GM19328 (cell line): Measurements from ENCODE around the gene ZP1.

ENCODE experiments used
- ATAC-seq: cut with Tn5 transposase; IDR thresholded peaks from one replicate; pipeline ENCODE4 v1.9.1; 2021; ENCODE audit warnings: mild to moderate bottlenecking, moderate library complexity; ENCODE audit not compliant: unreplicated experiment

ZP1 gene

DNA sequence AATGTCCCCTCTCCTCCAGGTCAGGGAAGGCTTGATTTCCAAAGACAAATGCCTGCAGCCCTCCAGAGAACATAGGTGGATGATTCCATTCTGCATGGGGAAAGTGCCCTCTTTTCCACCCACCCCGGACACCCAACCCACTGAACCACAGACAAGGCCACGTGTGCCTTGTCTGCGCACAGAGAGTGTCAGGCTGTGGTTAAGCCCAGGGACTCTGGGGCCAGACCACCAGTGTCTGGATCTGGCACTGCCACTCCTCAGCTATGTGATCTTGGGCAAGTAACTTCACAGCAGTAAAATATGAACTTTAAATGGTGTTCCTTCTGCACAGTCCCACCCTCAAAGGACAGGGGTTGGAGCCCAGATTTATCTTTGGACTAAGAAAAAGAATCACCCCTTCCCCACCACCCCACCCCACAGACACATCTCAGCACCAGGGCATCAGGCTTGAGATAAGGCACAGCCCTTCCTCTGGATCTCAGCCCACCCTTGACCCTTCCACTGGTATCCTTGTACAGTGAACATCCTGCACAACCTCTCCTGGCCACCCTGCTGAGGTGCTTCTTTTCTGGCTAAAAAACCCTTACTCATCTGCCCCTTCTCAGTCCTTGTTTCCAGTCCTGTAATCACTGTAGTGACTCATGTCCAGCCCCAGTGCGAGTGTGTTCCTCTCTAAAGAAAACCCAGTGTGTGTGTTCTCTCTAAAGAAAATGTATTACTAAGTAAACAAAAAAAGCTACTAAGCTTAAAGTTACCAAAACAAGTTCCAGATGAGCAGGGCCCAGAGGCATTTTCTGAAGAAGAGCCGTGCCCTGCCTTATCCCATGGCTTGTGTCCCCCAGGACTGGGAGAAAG is 9.7 kb upstream of the ZP1 start:
- no peak for ATAC-seq

DNA sequence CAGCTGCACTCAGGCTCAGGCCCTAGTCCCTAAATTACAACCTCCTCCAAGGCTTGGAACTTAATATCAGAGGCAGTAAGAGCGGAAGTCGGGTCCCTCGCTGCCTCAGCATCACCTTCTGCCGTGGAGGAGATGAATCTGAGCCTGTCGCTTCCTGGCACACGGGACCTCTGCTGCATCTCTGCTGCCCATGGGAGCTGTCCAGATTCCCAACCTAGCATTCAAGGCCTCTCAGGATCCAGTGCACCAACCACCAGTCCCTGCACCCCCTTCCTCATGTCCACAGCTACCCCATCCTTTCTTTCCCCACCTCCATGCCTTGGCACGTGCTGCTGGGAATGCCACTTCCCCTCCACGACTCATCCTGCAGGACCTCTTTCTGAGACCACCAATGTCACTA is 9.1 kb upstream of the ZP1 start:
- ATAC-seq: no peak

DNA sequence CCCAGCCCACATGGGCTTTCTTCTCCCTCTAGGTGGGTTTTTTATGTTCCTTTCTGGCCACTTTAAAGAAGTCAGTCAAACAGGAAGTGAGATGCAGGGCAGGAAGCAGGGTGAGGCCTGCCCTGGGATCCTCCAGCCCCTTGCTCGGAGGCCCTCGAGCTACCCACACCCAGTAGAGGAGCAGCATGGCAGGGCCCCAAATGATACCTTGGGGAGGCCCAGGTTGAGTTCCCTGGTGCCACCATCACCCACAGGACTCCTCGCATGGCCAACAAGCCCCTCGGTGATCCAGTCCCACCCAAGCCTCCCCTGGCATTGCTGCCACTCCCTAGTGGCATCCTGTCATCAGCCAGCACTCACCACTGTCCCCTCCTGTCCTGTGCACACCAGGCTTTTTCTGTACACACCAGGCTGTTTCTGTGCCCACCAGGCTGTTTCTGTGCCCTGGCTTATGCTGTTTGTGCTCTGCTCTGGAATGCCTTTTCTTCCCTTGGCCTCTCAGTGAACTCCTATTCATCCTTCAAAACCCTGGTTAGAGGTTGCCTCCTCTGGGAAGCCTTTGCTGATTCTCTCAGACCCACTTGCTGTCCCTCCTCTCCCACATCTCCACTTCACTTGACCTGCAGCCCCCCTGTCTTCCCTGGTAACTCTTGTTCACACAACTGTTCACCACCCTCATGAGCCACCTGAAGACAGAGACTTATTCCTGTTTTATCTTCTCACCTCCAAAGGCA is 8.4 kb upstream of the ZP1 start:
- no peak for ATAC-seq

DNA sequence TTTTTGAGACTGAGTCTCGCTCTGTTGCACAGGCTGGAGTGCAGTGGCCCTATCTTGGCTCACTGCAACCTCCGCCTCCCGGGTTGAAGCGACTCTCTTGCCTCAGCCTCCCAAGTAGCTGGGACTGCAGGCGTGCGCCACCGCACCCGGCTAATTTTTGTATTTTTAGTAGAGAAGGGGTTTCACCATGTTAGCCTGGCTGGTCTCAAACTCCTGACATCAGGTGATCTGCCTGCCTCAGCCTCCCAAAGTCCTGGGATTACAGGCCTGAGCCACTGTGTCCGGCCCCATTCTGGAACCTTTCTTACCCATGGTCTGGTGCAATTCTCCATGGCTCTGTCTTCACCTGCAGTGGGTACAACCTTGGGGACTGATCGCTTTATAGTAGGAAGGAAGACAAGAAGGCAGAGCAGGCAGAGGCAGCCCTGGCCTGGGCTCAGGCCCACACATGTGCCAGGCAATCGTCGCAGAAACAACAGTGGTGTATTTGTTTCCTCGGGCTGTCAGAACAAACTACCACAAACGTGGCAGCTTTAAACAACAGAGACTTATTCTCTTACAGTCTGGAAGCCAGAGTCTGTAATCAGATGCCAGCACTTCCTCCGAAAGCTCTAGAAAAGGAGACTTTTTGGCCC is 7.6 kb upstream of the ZP1 start:
- no peak for ATAC-seq

DNA sequence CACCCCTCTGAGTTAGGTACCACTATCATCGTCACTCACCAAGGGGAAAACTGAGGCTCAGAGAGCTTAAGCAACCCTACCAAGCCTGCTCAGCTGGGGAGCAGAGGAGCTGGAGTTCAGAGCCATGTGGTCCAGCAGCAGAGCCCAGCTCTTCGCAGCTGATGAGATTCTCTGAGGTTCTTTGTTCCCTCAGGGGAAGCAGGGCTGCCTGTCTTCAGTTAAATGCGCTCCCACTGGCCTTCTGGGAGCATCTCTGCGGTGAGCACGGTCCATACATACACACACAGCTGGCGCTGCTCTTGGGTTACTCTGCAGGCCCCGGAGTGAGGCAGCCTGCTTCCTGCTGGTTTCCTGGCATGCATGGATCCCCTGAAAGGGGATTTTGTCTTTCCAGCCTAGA is 6.4 kb upstream of the ZP1 start:
- ATAC-seq: no peak

DNA sequence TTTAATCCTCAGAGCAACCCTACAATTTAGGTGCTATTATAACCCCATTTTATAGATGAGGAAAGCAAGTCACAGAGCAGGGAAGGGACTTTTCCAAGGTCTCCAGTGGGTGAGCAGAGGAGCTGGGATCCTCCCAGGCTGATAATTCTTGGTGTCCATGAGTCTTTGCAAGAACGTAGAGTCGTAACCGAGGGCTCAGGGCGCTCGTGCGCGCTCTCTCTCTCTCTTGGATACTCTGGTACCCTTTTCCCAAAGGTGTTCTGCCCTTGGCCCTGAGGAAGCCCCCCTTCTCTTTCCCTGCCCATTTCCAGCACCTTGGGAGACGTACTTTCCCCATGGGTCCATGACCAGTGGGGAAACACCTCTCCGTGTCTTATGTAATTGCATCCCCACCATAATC is 5.2 kb upstream of the ZP1 start:
- no peak for ATAC-seq

DNA sequence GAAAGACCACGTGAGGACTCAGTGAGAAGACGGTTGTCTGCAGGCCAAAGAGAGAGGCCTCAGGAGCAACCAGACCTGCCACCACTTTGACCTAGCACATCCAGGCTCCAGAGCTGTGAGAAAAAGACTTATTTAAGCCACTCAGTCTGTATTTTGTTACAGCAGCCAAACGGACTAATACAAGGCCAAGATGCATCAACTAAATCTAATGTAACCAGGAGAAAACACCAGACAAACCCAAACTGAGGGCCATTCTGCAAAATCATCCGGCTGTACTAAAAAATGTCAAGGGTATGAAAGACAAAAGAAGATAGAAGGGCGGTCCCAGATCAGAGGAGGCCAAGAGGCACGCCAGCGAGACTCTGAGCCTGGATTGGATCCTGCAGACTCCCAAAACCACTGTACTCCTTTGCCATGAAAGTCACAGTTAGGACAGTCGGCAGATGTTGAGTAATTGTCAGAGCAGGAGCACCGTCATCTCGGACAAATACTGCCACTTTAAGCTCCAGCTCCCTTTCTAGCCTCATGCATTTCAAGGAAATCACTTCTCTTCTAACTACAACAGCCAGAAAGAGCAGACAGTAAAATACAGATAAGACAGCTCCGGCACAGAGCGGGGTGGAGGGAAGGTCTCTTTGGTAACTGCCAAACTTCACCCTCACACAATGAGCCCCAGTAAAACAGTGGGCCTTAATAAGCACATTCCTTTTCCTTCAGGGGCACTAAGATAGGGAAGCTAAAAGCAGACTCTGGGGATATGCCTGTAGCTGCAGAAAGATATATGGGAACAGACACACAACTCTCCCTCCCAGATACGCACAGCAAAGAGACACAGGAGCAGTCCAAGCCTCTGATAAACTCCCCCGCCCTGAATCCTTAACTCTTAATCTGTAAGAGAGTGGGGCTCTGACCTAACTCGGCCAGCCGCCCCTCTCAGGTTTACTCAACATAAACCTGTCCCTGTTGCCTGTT is 3.5 kb upstream of the ZP1 start:
- ATAC-seq: no peak

DNA sequence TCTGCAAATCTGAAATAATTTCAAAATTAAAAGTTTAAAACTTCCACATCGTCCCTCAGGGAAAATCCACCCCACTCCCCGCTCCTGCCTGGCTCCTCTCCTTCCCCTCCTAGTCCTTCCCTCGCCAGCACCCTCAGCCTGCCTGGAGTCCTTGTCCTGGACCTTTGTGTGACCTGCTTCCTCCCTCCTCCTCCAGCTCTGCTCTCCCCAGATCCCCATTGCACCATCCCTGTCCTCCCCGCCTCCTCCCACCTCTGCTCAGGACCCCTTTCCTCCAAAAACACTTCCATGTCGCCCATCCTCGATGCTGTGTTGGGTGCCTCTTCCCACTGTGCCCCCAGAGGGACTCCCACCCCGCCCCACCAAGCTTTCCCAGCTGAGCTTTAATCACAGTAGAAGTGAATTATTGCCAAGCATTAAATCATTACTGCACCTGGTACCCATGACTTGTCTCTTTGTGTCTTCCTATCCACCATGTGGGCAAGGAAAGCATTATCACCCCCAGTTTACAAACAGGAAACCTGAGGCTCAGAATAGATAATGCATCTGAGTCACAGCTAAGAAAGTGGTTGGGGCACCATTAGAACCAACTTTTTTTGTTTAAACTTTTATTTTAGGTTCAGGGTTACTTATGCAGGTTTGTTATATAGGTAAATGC is 2.4 kb upstream of the ZP1 start:
- no peak for ATAC-seq

DNA sequence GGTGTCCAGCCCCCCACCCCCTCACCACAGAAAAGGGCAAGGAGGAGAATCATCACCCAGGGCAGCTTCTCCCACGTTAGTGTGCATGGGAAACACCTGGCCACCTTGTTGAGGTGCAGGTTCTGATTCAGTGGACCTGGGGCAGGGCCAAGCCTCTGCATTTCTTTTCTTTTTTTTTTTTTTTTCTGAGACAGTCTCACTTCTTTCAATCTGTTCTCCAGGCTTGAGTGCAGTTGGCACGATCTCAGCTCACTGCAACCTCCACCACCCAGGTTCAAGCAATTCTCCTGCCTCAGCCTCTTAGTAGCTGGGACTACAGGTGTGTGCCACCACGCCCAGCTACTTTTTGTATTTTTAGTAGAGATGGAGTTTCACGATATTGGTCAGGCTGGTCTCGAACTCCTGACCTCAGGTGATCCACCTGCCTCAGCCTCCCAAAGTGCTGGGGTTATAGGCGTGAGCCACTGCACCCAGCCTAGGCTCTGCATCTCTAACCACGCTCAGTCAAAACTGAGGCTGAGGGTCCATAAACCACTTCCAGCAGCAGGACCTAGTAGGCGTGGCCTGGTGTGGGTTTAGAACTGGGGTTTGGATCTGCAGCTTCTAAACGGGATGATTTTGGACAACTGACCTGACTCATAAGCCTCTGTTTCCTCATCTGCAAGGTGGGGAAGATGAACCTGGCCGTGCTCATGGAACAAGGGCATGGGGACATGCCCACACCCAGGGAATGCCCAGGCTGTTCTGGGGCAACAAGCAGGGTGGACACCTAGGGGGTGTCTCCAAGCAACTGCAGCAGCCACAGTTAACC is 734 bp downstream of the ZP1 start:
- ATAC-seq: no peak

DNA sequence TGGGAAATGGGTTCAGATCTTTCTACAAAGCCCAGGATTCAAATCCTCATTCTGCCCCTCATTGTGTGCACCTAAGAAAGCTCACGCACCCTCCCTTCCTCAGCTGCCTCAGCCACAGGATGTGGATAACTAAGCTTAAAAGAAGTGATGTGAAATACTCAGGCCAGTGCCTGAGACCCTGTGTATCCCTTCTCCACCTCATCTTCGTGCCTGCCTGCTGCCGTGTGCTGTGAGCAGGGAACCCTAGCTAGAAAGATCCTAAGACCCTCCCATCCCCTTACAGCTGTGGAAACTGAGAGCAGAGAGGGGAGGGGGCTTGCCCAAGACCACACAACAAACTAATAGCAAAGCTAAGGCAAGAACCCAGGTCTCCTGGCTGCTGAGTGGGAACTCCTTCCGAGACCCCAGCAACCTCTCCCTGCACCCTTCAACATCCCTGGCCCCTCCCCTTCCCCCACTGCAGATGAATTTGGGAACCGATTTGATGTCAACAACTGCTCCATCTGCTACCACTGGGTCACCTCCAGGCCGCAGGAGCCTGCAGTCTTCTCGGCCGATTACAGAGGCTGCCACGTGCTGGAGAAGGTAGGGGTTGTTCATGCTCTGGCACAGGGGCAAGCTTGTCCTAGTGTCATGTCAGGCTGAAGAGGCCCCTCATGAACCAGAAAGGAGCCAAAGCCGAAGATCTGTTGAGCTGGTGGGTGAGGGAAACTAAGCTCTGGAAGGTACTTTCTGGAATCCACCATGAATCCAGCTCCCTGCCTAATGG is 1.5 kb downstream of the ZP1 start:
- ATAC-seq: no peak

DNA sequence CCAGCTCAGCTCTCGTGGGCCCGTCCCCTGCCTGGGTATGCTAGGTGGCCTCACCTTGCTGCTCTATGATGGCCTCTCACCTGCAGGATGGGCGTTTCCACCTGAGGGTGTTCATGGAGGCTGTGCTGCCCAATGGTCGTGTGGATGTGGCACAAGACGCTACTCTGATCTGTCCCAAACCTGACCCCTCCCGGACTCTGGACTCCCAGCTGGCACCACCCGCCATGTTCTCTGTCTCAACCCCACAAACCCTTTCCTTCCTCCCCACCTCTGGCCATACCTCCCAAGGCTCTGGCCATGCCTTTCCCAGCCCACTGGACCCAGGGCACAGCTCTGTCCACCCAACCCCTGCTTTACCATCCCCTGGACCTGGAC is 2.1 kb downstream of the ZP1 start:
- ATAC-seq: no peak

DNA sequence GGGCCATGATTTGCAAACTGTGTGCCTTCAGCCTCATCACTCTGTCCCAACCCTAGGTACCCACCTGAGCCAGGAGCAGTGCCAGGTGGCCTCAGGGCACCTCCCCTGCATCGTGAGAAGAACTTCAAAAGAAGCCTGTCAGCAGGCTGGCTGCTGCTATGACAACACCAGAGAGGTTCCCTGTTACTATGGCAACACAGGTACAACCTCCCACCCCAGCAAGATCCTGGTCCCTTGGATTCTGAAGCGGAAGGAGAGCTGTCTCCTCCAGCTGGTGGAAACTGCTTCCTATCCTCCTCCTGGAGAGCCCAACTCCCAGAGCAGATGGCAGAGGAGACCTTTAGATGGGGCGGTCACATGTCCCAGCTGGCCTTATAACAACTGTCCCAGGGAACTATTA is 2.9 kb downstream of the ZP1 start:
- ATAC-seq: no peak

DNA sequence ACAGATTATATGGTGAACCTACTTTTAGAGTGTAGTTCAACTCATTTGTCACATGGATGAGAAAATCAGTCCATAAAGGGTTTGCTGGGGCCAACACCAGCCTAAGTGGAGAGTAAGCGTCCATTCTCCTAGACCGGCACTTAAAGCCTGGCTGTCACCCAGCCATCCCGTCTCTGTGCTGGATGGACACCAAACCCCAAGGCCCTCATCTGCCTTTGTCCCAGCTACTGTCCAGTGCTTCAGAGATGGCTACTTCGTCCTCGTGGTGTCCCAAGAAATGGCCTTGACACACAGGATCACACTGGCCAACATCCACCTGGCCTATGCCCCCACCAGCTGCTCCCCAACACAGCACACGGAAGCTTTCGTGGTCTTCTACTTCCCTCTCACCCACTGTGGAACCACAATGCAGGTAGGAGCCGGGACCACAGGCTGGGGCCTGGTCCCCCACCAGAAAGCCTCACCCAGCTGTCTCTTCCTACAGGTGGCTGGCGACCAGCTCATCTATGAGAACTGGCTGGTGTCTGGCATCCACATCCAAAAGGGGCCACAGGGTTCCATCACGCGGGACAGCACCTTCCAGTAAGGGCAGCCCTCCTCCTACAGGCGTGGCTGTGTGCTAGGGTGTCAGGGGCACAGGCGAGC is 3.5 kb downstream of the ZP1 start:
- ATAC-seq: no peak

DNA sequence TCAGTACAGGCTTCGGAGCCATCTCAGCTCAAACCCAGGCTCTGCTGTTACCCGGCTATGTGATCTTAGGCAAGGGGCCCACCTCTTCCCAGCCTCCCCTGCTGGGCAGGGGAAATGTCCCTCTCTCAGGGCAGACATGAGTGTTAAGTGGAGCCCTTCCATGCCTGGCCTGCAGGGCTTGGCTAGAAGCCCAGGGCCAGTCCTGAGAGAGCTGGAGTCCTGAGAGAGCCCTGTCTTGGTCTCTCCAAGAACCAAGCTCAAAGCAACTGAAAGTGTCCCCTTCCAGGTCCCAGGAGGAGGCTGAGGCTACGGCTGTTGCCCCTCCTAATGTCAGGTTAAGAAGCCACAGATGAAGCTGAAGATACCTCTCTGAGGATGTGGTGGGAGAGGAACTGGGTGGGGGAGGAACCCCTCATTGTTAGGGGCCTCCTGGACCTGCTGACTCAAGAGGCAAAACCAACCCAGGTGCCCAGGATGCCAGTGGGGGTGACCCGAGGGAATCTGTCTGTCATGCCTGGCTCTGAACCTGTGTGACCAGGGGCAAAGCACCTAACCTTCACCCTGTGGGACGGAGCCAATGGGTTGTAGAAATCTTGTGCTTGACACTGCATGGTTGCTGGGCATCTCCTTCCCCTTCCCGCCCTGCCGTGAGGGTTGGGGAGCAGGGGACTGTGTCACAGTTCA is 4.2 kb downstream of the ZP1 start:
- no peak for ATAC-seq

DNA sequence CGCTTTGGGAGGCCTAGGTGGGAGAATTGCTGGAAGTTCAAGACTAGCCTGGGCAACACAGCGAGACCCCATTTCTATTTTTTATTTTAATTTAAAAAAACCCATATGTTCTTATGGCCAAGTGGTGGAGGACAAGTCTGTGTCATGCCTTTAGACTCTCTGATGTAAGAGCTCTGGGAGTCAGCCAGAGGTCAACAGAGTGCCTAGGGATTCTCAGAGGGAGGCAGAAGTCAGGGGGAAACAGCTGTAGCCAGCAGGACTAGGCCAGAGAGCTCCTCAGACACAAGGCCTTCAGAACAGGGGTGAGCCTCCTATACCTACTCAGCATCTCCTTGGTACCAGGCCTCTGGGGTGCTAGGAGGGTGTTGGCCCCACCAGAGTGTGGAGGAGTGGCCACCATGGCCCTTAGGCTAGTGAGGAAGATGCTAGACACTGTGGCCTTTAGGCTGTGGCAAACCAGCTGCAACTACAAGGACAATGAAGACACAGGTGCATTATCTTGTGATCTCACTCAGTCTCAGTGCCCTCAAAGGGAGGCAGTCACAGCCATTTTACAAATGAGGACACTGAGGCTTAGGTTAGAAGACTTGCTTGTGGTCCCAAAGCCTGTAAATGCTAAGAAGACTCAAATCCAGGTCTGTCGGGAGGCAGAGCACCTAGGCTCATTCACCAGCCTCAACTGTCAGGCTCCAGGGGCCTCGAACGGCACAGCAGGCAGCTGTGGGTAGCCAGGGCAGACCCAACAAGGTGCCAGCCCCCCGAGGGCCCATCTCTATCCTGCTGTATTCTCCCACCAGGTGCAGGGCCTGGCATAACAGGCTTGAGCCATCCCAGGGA is 5.0 kb downstream of the ZP1 start:
- no peak for ATAC-seq

DNA sequence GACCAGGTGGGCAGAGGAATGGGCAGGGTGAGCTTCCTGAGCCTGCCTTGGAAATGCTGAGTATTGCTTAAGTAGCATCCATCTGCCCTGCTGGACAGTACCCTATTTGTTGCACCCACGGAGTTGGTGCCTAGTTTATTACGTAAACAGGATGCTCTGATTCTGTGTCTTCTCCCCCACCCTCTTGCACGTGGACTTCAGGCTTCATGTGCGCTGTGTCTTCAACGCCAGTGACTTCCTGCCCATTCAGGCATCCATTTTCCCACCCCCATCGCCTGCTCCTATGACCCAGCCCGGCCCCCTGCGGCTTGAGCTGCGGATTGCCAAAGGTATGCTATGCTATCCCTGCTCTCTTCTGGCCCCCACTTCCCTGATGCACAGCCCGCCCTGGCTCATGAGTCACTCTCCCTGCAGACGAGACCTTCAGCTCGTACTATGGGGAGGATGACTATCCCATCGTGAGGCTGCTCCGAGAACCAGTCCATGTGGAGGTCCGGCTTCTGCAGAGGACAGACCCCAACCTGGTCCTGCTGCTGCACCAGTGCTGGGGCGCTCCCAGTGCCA is 5.7 kb downstream of the ZP1 start:
- no peak for ATAC-seq

DNA sequence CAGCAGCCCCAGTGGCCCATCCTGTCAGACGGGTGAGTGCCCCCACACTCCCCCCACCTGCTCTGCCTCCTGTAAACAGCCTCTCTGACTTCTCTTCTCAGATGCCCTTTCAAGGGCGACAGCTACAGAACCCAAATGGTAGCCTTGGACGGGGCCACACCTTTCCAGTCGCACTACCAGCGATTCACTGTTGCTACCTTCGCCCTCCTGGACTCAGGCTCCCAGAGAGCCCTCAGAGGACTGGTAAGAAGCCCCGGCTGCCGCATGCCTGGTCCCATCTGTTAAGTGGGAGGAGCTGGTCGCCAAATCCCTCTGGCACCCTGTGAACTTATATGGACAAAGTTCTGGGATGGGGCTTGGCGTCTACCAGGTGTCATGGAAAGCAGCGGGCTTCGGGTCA is 6.2 kb downstream of the ZP1 start:
- ATAC-seq: no peak
